Endothelial cell of umbilical vein (primary cell): ENCODE measurements around the gene EIF3J. TPM values are rescaled to one million over a fixed set of nuclear protein-coding genes. Genes with fewer than 3 reads are reported as not detected.

Experiments used
- BruUV-seq: library from RNA; stranded (reverse); fragments of 400-500 nt; replicated peaks from 2 replicates; lab custom pipeline; 2021; lab: Mats Ljungman, UMichigan
- CTCF ChIA-PET: fragments of 300-600, 350-600 bp; sonication (Branson Sonifier 250); formaldehyde crosslinking; loops from one replicate; lab custom pipeline; 2021; ENCODE audit warnings: antibody characterized with exemption, inconsistent platforms; lab: Charles Lee
- POLR2A ChIA-PET: fragments of 300-600, 350-600 bp; sonication (Branson Sonifier 250); formaldehyde crosslinking; loops from one replicate; lab custom pipeline; 2021; ENCODE audit warnings: antibody characterized with exemption, inconsistent platforms; lab: Charles Lee
- DNase-seq: peaks from one replicate; pipeline ENCODE4 v3.0.0-alpha.2; 2011; ENCODE audit warnings: low read depth, low spot score
- FAIRE-seq: peaks from 2 replicates; lab custom pipeline; 2011; peaks lifted over from hg19 to GRCh38; lab: Jason Lieb, UNC
- H2AFZ ChIP-seq: 2 replicates; pipeline ENCODE4 v1.6.0; 2012; ENCODE audit warnings: low read depth, low read length, control low read depth, inconsistent platforms
- H3K27ac ChIP-seq: 2 replicates; pipeline ENCODE4 v1.5.1; 2011; ENCODE audit warnings: low read depth, mild to moderate bottlenecking, control low read depth, low read length, moderate library complexity; ENCODE audit not compliant: insufficient read depth
- H3K27me3 ChIP-seq, 2 experiments: 2 replicates each; pipeline versions ENCODE4 v1.6.0 to v1.6.1; 2011; ENCODE audit warnings: low read length in 2 of 2, mixed read lengths in 1 of 2; ENCODE audit not compliant: control insufficient read depth in 2 of 2, insufficient read depth in 2 of 2
- H3K36me3 ChIP-seq, 2 experiments: 2 replicates in 1 of 2; 3 replicates in 1 of 2; pipeline ENCODE4 v1.5.1; 2011; ENCODE audit warnings: low read length in 2 of 2, mild to moderate bottlenecking in 1 of 2, moderate library complexity in 1 of 2; ENCODE audit not compliant: control insufficient read depth in 2 of 2, insufficient read depth in 2 of 2; ENCODE audit errors: extremely low read depth in 1 of 2
- H3K4me1 ChIP-seq: 3 replicates; pipeline ENCODE4 v1.5.1; 2011; ENCODE audit warnings: mild to moderate bottlenecking, low read length; ENCODE audit not compliant: control insufficient read depth, insufficient read depth; ENCODE audit errors: extremely low read depth
- H3K4me2 ChIP-seq: 2 replicates; pipeline ENCODE4 v1.6.1; 2011; ENCODE audit warnings: low read length, control low read depth, mixed read lengths; ENCODE audit not compliant: insufficient read depth
- H3K4me3 ChIP-seq, 3 experiments: fragments of 200-600 bp in 1 of 3; sonication (generic), shearing (Covaris generic) in 1 of 3; replicated peaks in 1 of 3; 2 replicates each; pipeline ENCODE4 v1.5.1; 2011 to 2016; ENCODE audit warnings: control low read depth in 3 of 3, low read length in 3 of 3, mild to moderate bottlenecking in 2 of 3, inconsistent platforms in 1 of 3, low read depth in 1 of 3, moderate library complexity in 1 of 3; ENCODE audit not compliant: insufficient read depth in 1 of 3
- H3K79me2 ChIP-seq: 2 replicates; pipeline ENCODE4 v1.6.0; 2012; ENCODE audit warnings: low read length, inconsistent platforms; ENCODE audit not compliant: control insufficient read depth, insufficient read depth
- H3K9ac ChIP-seq: replicated peaks from 2 replicates; pipeline ENCODE3; 2011; ENCODE audit warnings: low read length, control low read depth; ENCODE audit not compliant: insufficient read depth; ENCODE audit errors: extremely low read depth
- H3K9me1 ChIP-seq: replicated peaks from 3 replicates; pipeline ENCODE4 v1.6.0; 2011; ENCODE audit warnings: mild to moderate bottlenecking, low read length; ENCODE audit not compliant: control insufficient read depth, insufficient read depth; ENCODE audit errors: extremely low read depth
- H3K9me3 ChIP-seq: replicated peaks from 2 replicates; pipeline ENCODE4 v1.5.1; 2012; ENCODE audit warnings: low read length, inconsistent platforms; ENCODE audit not compliant: control insufficient read depth, insufficient read depth
- H4K20me1 ChIP-seq: replicated peaks from 2 replicates; pipeline ENCODE3; 2011; ENCODE audit warnings: mild to moderate bottlenecking, low read length; ENCODE audit not compliant: control insufficient read depth, insufficient read depth; ENCODE audit errors: extremely low read depth
- GATA2 ChIP-seq: IDR thresholded peaks from 2 replicates; pipeline ENCODE4 v1.7.0; 2011; ENCODE audit warnings: low read depth, mild to moderate bottlenecking, moderate library complexity, mixed read lengths, low read length; ENCODE audit not compliant: insufficient read length, insufficient read depth
- POLR2A ChIP-seq: IDR thresholded peaks from 2 replicates; pipeline ENCODE4 v1.6.1; 2012; ENCODE audit warnings: low read depth, mild to moderate bottlenecking, control low read depth, low read length
- dilution Hi-C: fragments of 300-500 bp; cut with MboI; formaldehyde crosslinking; loops from one replicate; pipeline ENCODE4 v1.15.0; 2019; ENCODE audit warnings: low sequenced_read_pairs; ENCODE audit not compliant: extremely low pct_ligation_motif_present
- intact Hi-C: fragments of 100-400 bp; cut with micrococcal nuclease; formaldehyde crosslinking; loops from one replicate; pipeline ENCODE4 v1.10.0; 2022
- polyA plus RNA-seq, 4 experiments: library from polyadenylated mRNA; depleted of rRNA in 3 of 4; stranded (reverse) in 3 of 4; unstranded in 1 of 4; fragments of >200 nt; gene quantifications; 2 replicates each; pipeline versions ENCODE4 v1.2.1 to v1.2.3, GENCODE V29; 2011 to 2012; ENCODE audit warnings: missing spikeins in 1 of 4
- total RNA-seq: library from RNA; stranded (reverse); gene quantifications from 2 replicates; pipeline ENCODE4 v1.2.3, GENCODE V29; 2021
- TF ChIP-seq, protein P1 (sequence below): IDR thresholded peaks from 2 replicates; pipeline ENCODE4 v1.6.1; 2011; ENCODE audit not compliant: insufficient read depth, insufficient read length
- TF ChIP-seq, protein P2 (sequence below), 2 donors: IDR thresholded peaks; 1 replicate in 1 of 2; 2 replicates in 1 of 2; pipeline ENCODE4 v1.5.1; 2011; ENCODE audit warnings: low read length in 2 of 2, mild to moderate bottlenecking in 2 of 2, moderate library complexity in 2 of 2, control low read depth in 1 of 2, inconsistent platforms in 1 of 2, low read depth in 1 of 2; ENCODE audit not compliant: insufficient read depth in 1 of 2; ENCODE audit errors: extremely low read depth in 1 of 2

EIF3J gene
- total and polyA plus RNA-seq, 2 donors (not counting 3 experiments of a cell fraction or from before 2014, with no cell fraction given), result 35.4 to 150 TPM

DNA sequence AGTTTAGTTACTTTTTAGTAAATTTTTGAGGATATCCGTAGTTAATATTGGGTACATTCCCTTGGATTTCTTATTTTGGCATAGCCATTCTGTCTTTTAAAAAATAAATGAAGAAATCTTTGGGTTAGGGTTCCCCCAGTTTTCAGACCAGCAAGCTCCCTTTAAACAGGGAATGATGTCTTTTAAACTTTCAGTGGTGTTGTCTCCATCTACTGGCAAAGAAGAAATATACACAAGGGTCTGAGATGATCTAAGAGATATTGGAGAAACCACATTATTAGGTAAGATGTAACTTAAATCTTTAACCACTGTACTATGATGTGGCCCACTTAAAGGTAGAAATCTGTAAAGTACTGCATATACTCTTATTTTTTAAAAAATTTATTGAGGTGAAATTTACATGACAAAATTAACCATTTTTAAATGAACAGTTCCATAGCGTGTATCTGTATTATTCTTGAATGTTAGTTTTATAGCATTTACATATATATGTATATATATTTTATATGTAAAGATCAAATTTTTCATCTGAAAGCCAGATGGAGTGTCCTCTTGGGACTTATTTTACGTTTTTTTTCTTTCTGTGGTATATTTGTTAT lies 35.1 kb upstream of the EIF3J start:
- dilution Hi-C loops (no loop called here), intact Hi-C loops (loop anchor here (1.0 to 5.0 kb wide), 4 partner anchors 75 to 629 kb away; partner anchors contain the start of gene CTDSPL2)
- Histone ChIP-seq H3K4me1 (no peaks in the 10 kb centered on the region), H3K4me2 (no peak overlapping the region), H3K9me1 (no peaks in the 10 kb centered on the region), H3K4me3 (no peak overlapping the region), H3K36me3 (peaks cover 6% of the 10 kb centered on the region in 2 experiments), H3K9ac (no peak overlapping the region), H2AFZ (no peak overlapping the region), H4K20me1 (no peaks in the 10 kb centered on the region), H3K79me2 (peaks cover 1% of the 10 kb centered on the region), H3K27me3 (no peaks in the 10 kb centered on the region), H3K9me3 (no peaks in the 10 kb centered on the region), H3K27ac (no peak overlapping the region)
- BruUV-seq, result no TSS peak
- TF ChIP-seq, protein P1, sequence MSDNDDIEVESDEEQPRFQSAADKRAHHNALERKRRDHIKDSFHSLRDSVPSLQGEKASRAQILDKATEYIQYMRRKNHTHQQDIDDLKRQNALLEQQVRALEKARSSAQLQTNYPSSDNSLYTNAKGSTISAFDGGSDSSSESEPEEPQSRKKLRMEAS, result no peak
- TF ChIP-seq, protein P2, sequence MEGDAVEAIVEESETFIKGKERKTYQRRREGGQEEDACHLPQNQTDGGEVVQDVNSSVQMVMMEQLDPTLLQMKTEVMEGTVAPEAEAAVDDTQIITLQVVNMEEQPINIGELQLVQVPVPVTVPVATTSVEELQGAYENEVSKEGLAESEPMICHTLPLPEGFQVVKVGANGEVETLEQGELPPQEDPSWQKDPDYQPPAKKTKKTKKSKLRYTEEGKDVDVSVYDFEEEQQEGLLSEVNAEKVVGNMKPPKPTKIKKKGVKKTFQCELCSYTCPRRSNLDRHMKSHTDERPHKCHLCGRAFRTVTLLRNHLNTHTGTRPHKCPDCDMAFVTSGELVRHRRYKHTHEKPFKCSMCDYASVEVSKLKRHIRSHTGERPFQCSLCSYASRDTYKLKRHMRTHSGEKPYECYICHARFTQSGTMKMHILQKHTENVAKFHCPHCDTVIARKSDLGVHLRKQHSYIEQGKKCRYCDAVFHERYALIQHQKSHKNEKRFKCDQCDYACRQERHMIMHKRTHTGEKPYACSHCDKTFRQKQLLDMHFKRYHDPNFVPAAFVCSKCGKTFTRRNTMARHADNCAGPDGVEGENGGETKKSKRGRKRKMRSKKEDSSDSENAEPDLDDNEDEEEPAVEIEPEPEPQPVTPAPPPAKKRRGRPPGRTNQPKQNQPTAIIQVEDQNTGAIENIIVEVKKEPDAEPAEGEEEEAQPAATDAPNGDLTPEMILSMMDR (IDR thresholded peaks at IDR 0.05; ENCODE audit: extremely low read depth in 1 of 2, insufficient read depth in 1 of 2, low read depth in 1 of 2, low read length in 2 of 2), result peak; percentile 20 to 41
- ChIA-PET CTCF (interaction anchor here (0.6 to 3.0 kb wide), 96 partner anchors 9 to 707 kb away, joined by 3 to 57 read pairs (median 5); partner anchors contain the start of genes CTDSPL2, EIF3J, FRMD5 and GOLM2), POLR2A (interaction anchor here (0.8 kb wide), 1 partner anchor 74 kb away, joined by 6 read pairs; the partner anchor contains the start of gene CTDSPL2)
- DNase-seq, result peak; percentile 50
- FAIRE-seq, result peak; percentile 56

DNA sequence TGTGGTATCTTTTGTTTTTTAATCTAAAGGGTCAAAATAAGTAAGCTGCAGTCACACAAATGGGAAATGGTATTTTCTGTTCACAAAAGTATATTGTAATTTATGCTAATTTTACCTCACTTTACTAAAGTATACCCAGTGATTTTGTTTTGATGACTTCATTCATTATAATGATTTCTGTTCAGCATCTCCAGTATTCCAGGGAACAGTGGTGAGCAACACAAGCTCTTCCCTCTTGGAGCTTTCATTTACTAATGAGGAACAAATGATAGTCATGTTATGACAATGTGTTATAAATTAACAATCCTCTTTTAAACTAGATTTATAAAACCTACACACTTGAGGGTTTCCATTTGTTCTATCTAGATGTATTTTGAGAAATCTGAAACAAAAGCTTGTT lies 20.5 kb upstream of the EIF3J start:
- Histone ChIP-seq H3K9ac (no peak overlapping the region), H3K9me3 (no peaks in the 10 kb centered on the region), H3K9me1 (no peaks in the 10 kb centered on the region), H3K36me3 (no peaks in the 10 kb centered on the region), H3K4me3 (no peak overlapping the region), H3K79me2 (peaks cover 2% of the 10 kb centered on the region), H3K27ac (no peak overlapping the region), H3K4me2 (no peak overlapping the region), H2AFZ (no peak overlapping the region), H4K20me1 (no peaks in the 10 kb centered on the region), H3K4me1 (peaks cover 9% of the 10 kb centered on the region), H3K27me3 (no peaks in the 10 kb centered on the region)
- dilution Hi-C loops (no loop called here), intact Hi-C loops (no loop called here)
- BruUV-seq, result no TSS peak
- POLR2A ChIA-PET, result no interaction called here
- DNase-seq (no peak), FAIRE-seq (no peak)
- CTCF ChIA-PET, result interaction anchor here (1.4 to 2.0 kb wide), 3 partner anchors 13 to 16 kb away, joined by 3 to 12 read pairs (median 4); no protein-coding TSS in a partner anchor
- TF ChIP-seq POLR2A (no peak), GATA2 (no peak)
- TF ChIP-seq, protein P1, result no peak
